H1 (cell line): ENCODE data around the gene RMND5A. TPM values are rescaled to one million over a fixed set of nuclear protein-coding genes. Genes with fewer than 3 reads are reported as not detected.

ENCODE experiments used
- ATF3 ChIP-seq: IDR thresholded peaks from 2 replicates; pipeline ENCODE4 v1.6.1; 2011; ENCODE audit warnings: low read depth, mild to moderate bottlenecking, low read length; ENCODE audit not compliant: insufficient read depth
- CBX5 ChIP-seq: fragments of 300-800, 300-1000 bp; sonication (generic); IDR thresholded peaks from 2 replicates; pipeline ENCODE4 v1.7.1; 2016; ENCODE audit warnings: antibody characterized with exemption, low read length, low read depth
- CEBPB ChIP-seq: IDR thresholded peaks from 2 replicates; pipeline ENCODE4 v1.6.1; 2012; ENCODE audit warnings: low read depth, low read length
- CHD1 ChIP-seq: IDR thresholded peaks from 2 replicates; pipeline ENCODE4 v1.6.1; 2012; ENCODE audit warnings: low read depth, low read length, improper control_type of control experiment
- CREB1 ChIP-seq: IDR thresholded peaks from 2 replicates; pipeline ENCODE4 v1.6.1; 2012; ENCODE audit warnings: inconsistent platforms
- E2F6 ChIP-seq: IDR thresholded peaks from 2 replicates; pipeline ENCODE4 v1.6.1; 2012; ENCODE audit warnings: inconsistent platforms
- HDAC6 ChIP-seq: IDR thresholded peaks from one replicate; pipeline ENCODE4 v1.7.1; 2012; ENCODE audit warnings: low read depth, mild to moderate bottlenecking, inconsistent platforms, low read length, moderate library complexity
- JUND ChIP-seq: IDR thresholded peaks from 2 replicates; pipeline ENCODE4 v1.6.1; 2011; ENCODE audit warnings: mild to moderate bottlenecking, improper control_type of control experiment, low read length
- KDM4A ChIP-seq: IDR thresholded peaks from one replicate; pipeline ENCODE4 v1.7.1; 2012; ENCODE audit warnings: low read depth, mild to moderate bottlenecking, moderate library complexity, low read length, inconsistent platforms; ENCODE audit not compliant: severe bottlenecking
- MAX ChIP-seq: IDR thresholded peaks from 2 replicates; pipeline ENCODE4 v1.6.1; 2012; ENCODE audit warnings: inconsistent platforms
- NANOG ChIP-seq: IDR thresholded peaks from 2 replicates; pipeline ENCODE4 v1.6.1; 2011; ENCODE audit warnings: low read length, low read depth, mild to moderate bottlenecking, inconsistent platforms; ENCODE audit not compliant: insufficient read depth, poor library complexity, severe bottlenecking
- POLR2AphosphoS5 ChIP-seq: IDR thresholded peaks from 2 replicates; pipeline ENCODE4 v1.6.1; 2011; ENCODE audit warnings: low read depth, low read length
- RAD21 ChIP-seq, 2 experiments: IDR thresholded peaks in 1 of 2; conservative IDR thresholded peaks in 1 of 2; 2 replicates each; pipeline ENCODE4 v1.6.1; 2011; ENCODE audit warnings: low read depth in 2 of 2, low read length in 2 of 2, improper control_type of control experiment in 1 of 2, inconsistent platforms in 1 of 2, mild to moderate bottlenecking in 1 of 2, moderate library complexity in 1 of 2
- RFX5 ChIP-seq: IDR thresholded peaks from 2 replicates; pipeline ENCODE4 v1.6.1; 2011; ENCODE audit warnings: low read depth, low read length, improper control_type of control experiment, borderline replicate concordance
- SAP30 ChIP-seq: fragments of 300-600 bp; sonication (generic); IDR thresholded peaks from 2 replicates; pipeline ENCODE4 v1.7.1; 2012; ENCODE audit warnings: low read length, moderate library complexity, mild to moderate bottlenecking, inconsistent platforms; ENCODE audit not compliant: insufficient read depth, insufficient replicate concordance
- SIN3A ChIP-seq, 2 experiments: IDR thresholded peaks in 1 of 2; conservative IDR thresholded peaks in 1 of 2; 2 replicates each; pipeline ENCODE4 v1.6.1; 2011 to 2012; ENCODE audit warnings: low read length in 2 of 2, improper control_type of control experiment in 1 of 2, low read depth in 1 of 2, mild to moderate bottlenecking in 1 of 2
- SIRT6 ChIP-seq: IDR thresholded peaks from one replicate; pipeline ENCODE4 v1.7.1; 2012; ENCODE audit warnings: low read length, inconsistent platforms
- SIX5 ChIP-seq: IDR thresholded peaks from 2 replicates; pipeline ENCODE4 v1.6.1; 2011; ENCODE audit warnings: mild to moderate bottlenecking, low read depth, low read length
- SRF ChIP-seq: IDR thresholded peaks from 2 replicates; pipeline ENCODE4 v1.6.1; 2011; ENCODE audit warnings: mild to moderate bottlenecking, low read depth, low read length, moderate library complexity
- TAF7 ChIP-seq: optimal IDR thresholded peaks from 2 replicates; pipeline ENCODE3; 2011; ENCODE audit warnings: low read depth, mild to moderate bottlenecking, inconsistent platforms, low read length, moderate library complexity, borderline replicate concordance
- TBP ChIP-seq: IDR thresholded peaks from 2 replicates; pipeline ENCODE4 v1.6.1; 2011; ENCODE audit warnings: low read depth, low read length, improper control_type of control experiment
- USF2 ChIP-seq: IDR thresholded peaks from 2 replicates; pipeline ENCODE4 v1.6.1; 2011; ENCODE audit warnings: low read length, improper control_type of control experiment
- ZNF274 ChIP-seq: IDR thresholded peaks from 2 replicates; pipeline ENCODE4 v1.7.0; 2012; ENCODE audit warnings: low read length, borderline replicate concordance; ENCODE audit errors: extremely low read depth
- polyA plus RNA-seq, 7 experiments: library from polyadenylated mRNA; depleted of rRNA in 3 of 7; stranded (reverse) in 5 of 7; unstranded in 2 of 7; fragments of >200 nt in 5 of 7; fragments of 200-250 nt in 2 of 7; gene quantifications; 1 replicate in 5 of 7; 2 replicates in 1 of 7; 4 replicates in 1 of 7; pipeline versions ENCODE4 v1.2.1 to v1.2.3, GENCODE V29; 2011 to 2013; ENCODE audit warnings: missing spikeins in 2 of 7, mixed read lengths in 2 of 7
- total RNA-seq: library from RNA; stranded (reverse); fragmentation: NEBNext Ultra II Directional; extraction: Animal tissue kit (Norgen Biotek cat#: 25700); gene quantifications from 2 replicates; pipeline ENCODE4 v1.2.1, GENCODE V29; 2021

Gene RMND5A
- total and polyA plus RNA-seq, 2 of the 8 experiments (the other 6 are each of a cell fraction or from before 2014, with no cell fraction given): 21.0 to 66.2 TPM

- TF ChIP-seq CREB1 (no peak), RAD21 (IDR thresholded peaks at IDR 0.05 in 1 of 2, conservative IDR thresholded peaks at IDR 0.05 in 1 of 2; ENCODE audit: low read depth in 2 of 2, low read length in 2 of 2) (no peak), CEBPB (no peak), JUND (no peak), SIN3A (conservative IDR thresholded peaks at IDR 0.05 in 1 of 2, IDR thresholded peaks at IDR 0.05 in 1 of 2; ENCODE audit: low read depth in 1 of 2, low read length in 2 of 2) (no peak), SRF (no peak), TBP (no peak), ATF3 (no peak), SIX5 (no peak), ZNF274 (no peak), POLR2AphosphoS5 (no peak), KDM4A (peak; percentile 25), TAF7 (no peak), CBX5 (no peak), MAX (peak; percentile 86), NANOG (no peak), CHD1 (no peak), USF2 (no peak), SAP30 (no peak), RFX5 (no peak), SIRT6 (no peak), E2F6 (peak; percentile 80), HDAC6 (no peak)
Measured at GRCh38 chr2:86790134-86790675, 70.1 kb downstream of the RMND5A start (continued).
